AG09309 (cell line): Measurements from ENCODE around the gene NOS3.

Experiments
- DNase-seq: peaks from one replicate; pipeline ENCODE4 v3.0.0-alpha.2; 2010; ENCODE audit warnings: low read depth
- H3K4me3 ChIP-seq: 2 replicates; pipeline ENCODE4 v1.5.1; 2011; ENCODE audit warnings: mild to moderate bottlenecking, low read depth, low read length, moderate library complexity; ENCODE audit not compliant: control insufficient read depth
- CTCF ChIP-seq: IDR thresholded peaks from 2 replicates; pipeline ENCODE4 v1.5.1; 2011; ENCODE audit warnings: mild to moderate bottlenecking, low read depth, low read length, inconsistent platforms; ENCODE audit not compliant: insufficient read depth, control insufficient read depth; ENCODE audit errors: missing control alignments

The NOS3 gene

DNA sequence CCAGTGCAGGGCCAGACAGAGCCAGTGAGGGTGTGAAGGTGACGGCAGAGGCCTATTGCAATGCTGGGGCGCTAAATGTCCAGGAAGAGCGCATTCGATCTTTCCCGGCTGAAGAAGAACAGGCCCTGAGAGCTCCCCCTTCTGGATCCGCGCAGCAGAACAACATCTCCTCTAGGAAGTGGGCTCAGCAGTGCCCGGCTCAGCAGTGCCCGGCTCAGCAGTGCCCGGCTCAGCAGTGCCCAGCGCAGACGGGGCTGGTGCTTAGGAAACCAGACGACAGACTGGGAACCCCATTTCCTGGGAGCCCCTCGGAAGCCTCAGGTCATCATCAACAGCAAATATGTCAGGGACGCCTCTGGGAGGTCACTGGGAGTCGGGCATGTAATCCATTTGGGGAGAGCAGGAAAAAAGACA lies 4.7 kb upstream of the NOS3 start:
- no peak overlapping the region for H3K4me3 ChIP-seq
- no peak for DNase-seq
- peak; percentile 84 for TF ChIP-seq CTCF

DNA sequence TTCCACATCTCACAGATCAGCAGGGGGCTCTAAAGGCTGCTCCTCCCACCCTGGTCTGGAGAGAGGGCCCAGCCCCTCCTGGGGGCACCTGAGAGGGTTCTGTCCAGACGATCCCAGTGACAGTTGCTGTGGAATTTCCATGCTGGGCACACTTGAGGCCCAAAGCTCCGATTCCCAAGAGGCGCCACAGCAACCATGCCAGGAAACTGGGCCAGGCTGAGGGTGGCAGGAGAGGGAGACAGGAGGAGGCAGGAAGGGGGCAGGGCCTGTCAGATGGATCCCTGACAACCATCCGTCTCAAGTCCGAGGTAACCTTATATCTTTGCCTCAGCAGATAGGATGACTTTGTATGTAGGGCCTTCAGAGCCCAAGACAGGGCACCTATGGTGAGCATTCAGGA lies 4.3 kb upstream of the NOS3 start:
- no peak overlapping the region for H3K4me3 ChIP-seq
- DNase-seq = no peak
- TF ChIP-seq CTCF = no peak

- H3K4me3 ChIP-seq = no peak overlapping the region
- peak; percentile 86 for TF ChIP-seq CTCF
- DNase-seq = no peak
These were observed 2.3 kb upstream of the NOS3 start for GRCh38 chr7:150988230-150989226.

DNA sequence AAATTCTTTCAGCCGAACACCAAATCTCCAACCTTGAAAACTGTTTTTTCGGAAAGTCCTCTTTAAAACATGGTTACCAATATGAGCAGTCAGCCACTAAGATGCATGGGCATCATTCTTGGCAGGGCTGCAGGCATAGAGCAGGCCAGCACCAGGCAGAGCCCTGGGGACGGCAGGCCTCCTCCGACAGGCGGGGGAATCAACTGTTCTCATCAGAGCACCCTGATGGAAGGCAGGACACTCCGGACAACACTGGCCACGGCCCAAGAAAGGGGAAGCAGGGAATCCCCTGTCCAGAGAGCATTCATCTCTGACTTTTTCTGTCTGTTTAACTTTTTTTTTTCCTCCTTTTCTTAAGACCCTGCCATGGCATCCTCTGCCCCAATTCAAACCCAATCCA lies 1.4 kb upstream of the NOS3 start:
- DNase-seq = no peak
- no peak for TF ChIP-seq CTCF
- H3K4me3 ChIP-seq = no peak overlapping the region

GRCh38 chr7:150992051-150992640 lies 1.3 kb downstream of the NOS3 start:
- no peak for TF ChIP-seq CTCF
- no peak overlapping the region for H3K4me3 ChIP-seq
- no peak for DNase-seq

GRCh38 chr7:150992833-150993302 lies 2.1 kb downstream of the NOS3 start:
- no peak for DNase-seq
- no peak overlapping the region for H3K4me3 ChIP-seq
- TF ChIP-seq CTCF = no peak
